GM12872 (cell line): Measurements from ENCODE around the gene GCNT1.

ENCODE experiments used
- TF ChIP-seq, protein P1 (sequence below): IDR thresholded peaks from 3 replicates; pipeline ENCODE4 v1.5.1; 2011; ENCODE audit warnings: low read depth, mild to moderate bottlenecking, low read length, moderate library complexity; ENCODE audit not compliant: insufficient read depth

The GCNT1 gene

GRCh38 chr9:76448501-76448900 lies 10.5 kb upstream of the GCNT1 start:
- TF ChIP-seq, protein P1, sequence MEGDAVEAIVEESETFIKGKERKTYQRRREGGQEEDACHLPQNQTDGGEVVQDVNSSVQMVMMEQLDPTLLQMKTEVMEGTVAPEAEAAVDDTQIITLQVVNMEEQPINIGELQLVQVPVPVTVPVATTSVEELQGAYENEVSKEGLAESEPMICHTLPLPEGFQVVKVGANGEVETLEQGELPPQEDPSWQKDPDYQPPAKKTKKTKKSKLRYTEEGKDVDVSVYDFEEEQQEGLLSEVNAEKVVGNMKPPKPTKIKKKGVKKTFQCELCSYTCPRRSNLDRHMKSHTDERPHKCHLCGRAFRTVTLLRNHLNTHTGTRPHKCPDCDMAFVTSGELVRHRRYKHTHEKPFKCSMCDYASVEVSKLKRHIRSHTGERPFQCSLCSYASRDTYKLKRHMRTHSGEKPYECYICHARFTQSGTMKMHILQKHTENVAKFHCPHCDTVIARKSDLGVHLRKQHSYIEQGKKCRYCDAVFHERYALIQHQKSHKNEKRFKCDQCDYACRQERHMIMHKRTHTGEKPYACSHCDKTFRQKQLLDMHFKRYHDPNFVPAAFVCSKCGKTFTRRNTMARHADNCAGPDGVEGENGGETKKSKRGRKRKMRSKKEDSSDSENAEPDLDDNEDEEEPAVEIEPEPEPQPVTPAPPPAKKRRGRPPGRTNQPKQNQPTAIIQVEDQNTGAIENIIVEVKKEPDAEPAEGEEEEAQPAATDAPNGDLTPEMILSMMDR, result no peak

DNA sequence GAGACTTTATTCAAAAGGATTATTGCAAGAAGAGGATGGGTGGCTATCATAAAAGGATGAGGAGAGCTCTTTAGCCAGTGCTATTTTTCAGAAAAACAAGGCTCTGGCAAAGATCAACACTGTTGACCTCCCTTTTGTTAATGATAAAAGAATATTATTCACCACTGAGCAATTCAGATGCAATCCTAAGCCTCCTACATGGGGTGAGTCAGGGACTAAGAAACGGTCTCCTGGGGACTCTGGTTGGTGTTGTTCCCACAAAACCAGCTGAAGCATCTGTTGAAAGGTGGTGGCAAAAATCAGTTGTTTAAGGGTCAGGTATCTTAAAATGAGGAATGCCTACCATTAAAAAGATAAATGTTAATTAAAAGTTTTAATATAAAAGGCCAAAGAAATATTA lies 7.7 kb upstream of the GCNT1 start:
- TF ChIP-seq, protein P1, result no peak

DNA sequence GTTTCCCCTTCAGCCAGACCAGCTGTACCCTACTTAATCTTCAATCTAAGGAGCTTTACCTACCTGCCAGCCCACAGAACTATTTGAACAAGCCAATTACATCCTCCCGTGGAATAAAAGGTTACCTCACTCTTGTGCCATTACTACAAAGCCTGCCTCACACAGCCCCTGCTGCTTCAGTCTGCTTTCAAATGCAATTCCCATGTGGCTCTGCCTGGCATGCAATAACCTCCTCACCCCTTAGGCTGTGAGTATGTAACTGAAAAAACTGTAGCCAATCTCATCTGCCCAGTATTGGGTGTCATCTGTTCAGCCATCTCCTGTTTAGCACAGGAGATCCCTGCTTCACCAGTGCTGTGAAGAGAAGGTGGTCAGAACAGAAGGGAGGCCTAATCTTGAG lies 6.1 kb upstream of the GCNT1 start:
- TF ChIP-seq, protein P1, result no peak

- TF ChIP-seq, protein P1, result no peak
Observed at GRCh38 chr9:76453785-76454184, 5.2 kb upstream of the GCNT1 start.

- TF ChIP-seq, protein P1, result no peak
Observed at GRCh38 chr9:76454311-76454710, 4.7 kb upstream of the GCNT1 start.

GRCh38 chr9:76456202-76456926 lies 2.6 kb upstream of the GCNT1 start:
- TF ChIP-seq, protein P1, result no peak

- TF ChIP-seq, protein P1, result peak; percentile 21; the same call in 1 of the 3 replicates
Observed at GRCh38 chr9:76459694-76460635, 983 bp downstream of the GCNT1 start.
